H1 (cell line): ENCODE data around the gene SGCD. TPM values are rescaled to one million over a fixed set of nuclear protein-coding genes. Genes with fewer than 3 reads are reported as not detected.

Experiments used
- CTCF ChIA-PET: fragments of 300-600 bp; sonication (Branson Sonifier 250); formaldehyde crosslinking; loops from one replicate; lab custom pipeline; 2021; ENCODE audit not compliant: partially characterized antibody; lab: Charles Lee
- POLR2A ChIA-PET: fragments of 300-600 bp; sonication (Branson Sonifier 250); formaldehyde crosslinking; loops from one replicate; lab custom pipeline; 2021; ENCODE audit warnings: inconsistent platforms; ENCODE audit not compliant: partially characterized antibody; lab: Charles Lee
- DNase-seq, 2 experiments: peaks; one replicate each; pipeline versions ENCODE4 v3.0.0 to v3.0.0-alpha.2; 2010 to 2022; ENCODE audit warnings: low spot score in 2 of 2, low read depth in 1 of 2, mixed read lengths in 1 of 2
- FAIRE-seq: peaks from 2 replicates; lab custom pipeline; 2011; peaks lifted over from hg19 to GRCh38; lab: Jason Lieb, UNC
- H2AFZ ChIP-seq: 2 replicates; pipeline ENCODE4 v1.8.1; 2012; ENCODE audit warnings: low read length, inconsistent platforms
- H2AK5ac ChIP-seq: 2 replicates; pipeline ENCODE4 v1.6.1; 2013; ENCODE audit warnings: low read depth, low read length
- H2BK120ac ChIP-seq: replicated peaks from 2 replicates; pipeline ENCODE3; 2013; ENCODE audit warnings: low read depth, low read length, inconsistent platforms
- H2BK12ac ChIP-seq: 2 replicates; pipeline ENCODE4 v1.6.1; 2013; ENCODE audit warnings: low read depth, low read length
- H2BK15ac ChIP-seq: 2 replicates; pipeline ENCODE4 v1.6.1; 2013; ENCODE audit warnings: low read length
- H2BK20ac ChIP-seq: 2 replicates; pipeline ENCODE4 v1.6.1; 2013; ENCODE audit warnings: low read length
- H2BK5ac ChIP-seq: 2 replicates; pipeline ENCODE4 v1.6.1; 2013; ENCODE audit warnings: low read depth, low read length
- H3K14ac ChIP-seq: 2 replicates; pipeline ENCODE4 v1.6.1; 2013; ENCODE audit warnings: inconsistent platforms; ENCODE audit not compliant: insufficient read length
- H3K18ac ChIP-seq: 2 replicates; pipeline ENCODE4 v1.6.1; 2013; ENCODE audit warnings: low read length; ENCODE audit errors: extremely low read depth
- H3K23ac ChIP-seq: 2 replicates; pipeline ENCODE4 v1.6.1; 2013; ENCODE audit warnings: inconsistent platforms; ENCODE audit not compliant: insufficient read length
- H3K23me2 ChIP-seq: 2 replicates; pipeline ENCODE4 v1.6.1; 2013; ENCODE audit warnings: low read depth, low read length
- H3K27ac ChIP-seq: 2 replicates; pipeline ENCODE4 v1.6.1; 2011; ENCODE audit warnings: low read depth, low read length, inconsistent platforms
- H3K27me3 ChIP-seq, 4 experiments: replicated peaks in 1 of 4; 1 replicate in 1 of 4; 2 replicates in 3 of 4; pipeline versions ENCODE4 v1.6.1 to v1.8.1; 2011 to 2013; ENCODE audit warnings: low read length in 3 of 4, mild to moderate bottlenecking in 3 of 4, inconsistent platforms in 2 of 4, mixed read lengths in 2 of 4, moderate library complexity in 1 of 4; ENCODE audit not compliant: control insufficient read depth in 3 of 4, insufficient read depth in 3 of 4; ENCODE audit errors: extremely low read depth in 1 of 4
- H3K36me3 ChIP-seq, 4 experiments: 2 replicates each; pipeline versions ENCODE4 v1.6.1 to v1.8.1; 2011 to 2013; ENCODE audit warnings: mild to moderate bottlenecking in 4 of 4, low read length in 3 of 4, moderate library complexity in 2 of 4, control low read depth in 1 of 4, inconsistent platforms in 1 of 4; ENCODE audit not compliant: insufficient read depth in 4 of 4, control insufficient read depth in 2 of 4
- H3K4ac ChIP-seq: replicated peaks from 2 replicates; pipeline ENCODE3; 2013; ENCODE audit warnings: low read length, low read depth, mixed read lengths, inconsistent platforms; ENCODE audit not compliant: insufficient read length
- H3K4me1 ChIP-seq, 4 experiments: replicated peaks in 1 of 4; 1 replicate in 1 of 4; 2 replicates in 3 of 4; pipeline versions ENCODE4 v1.6.1 to v1.8.1; 2011 to 2013; ENCODE audit warnings: low read length in 3 of 4, inconsistent platforms in 2 of 4, mixed read lengths in 1 of 4; ENCODE audit not compliant: insufficient read depth in 4 of 4, control insufficient read depth in 3 of 4
- H3K4me2 ChIP-seq, 2 experiments: 2 replicates each; pipeline versions ENCODE4 v1.6.1 to v1.8.1; 2011 to 2013; ENCODE audit warnings: low read depth in 2 of 2, low read length in 2 of 2, control low read depth in 1 of 2, inconsistent platforms in 1 of 2, mild to moderate bottlenecking in 1 of 2; ENCODE audit not compliant: insufficient read depth in 1 of 2
- H3K4me3 ChIP-seq, 4 experiments: fragments of 200-600, 300-600 bp in 1 of 4; sonication (generic), shearing (Covaris generic), sonication (Bioruptor Twin) in 1 of 4; 2 replicates each; pipeline versions ENCODE4 v1.5.1 to v1.8.1; 2011 to 2016; ENCODE audit warnings: low read length in 4 of 4, low read depth in 3 of 4, control low read depth in 2 of 4, inconsistent platforms in 2 of 4, mild to moderate bottlenecking in 2 of 4, mixed read lengths in 1 of 4, moderate library complexity in 1 of 4; ENCODE audit not compliant: insufficient read depth in 2 of 4; ENCODE audit errors: extremely low read depth in 1 of 4
- H3K56ac ChIP-seq: replicated peaks from 2 replicates; pipeline ENCODE3; 2013; ENCODE audit warnings: low read depth, mild to moderate bottlenecking, mixed read lengths, low read length, inconsistent platforms; ENCODE audit not compliant: insufficient read length
- H3K79me1 ChIP-seq: 2 replicates; pipeline ENCODE4 v1.6.1; 2013; ENCODE audit warnings: low read depth, low read length, control low read depth
- H3K79me2 ChIP-seq, 2 experiments: 2 replicates each; pipeline versions ENCODE4 v1.6.1 to v1.8.1; 2012 to 2013; ENCODE audit warnings: low read length in 2 of 2, mild to moderate bottlenecking in 2 of 2, inconsistent platforms in 1 of 2; ENCODE audit not compliant: insufficient read depth in 2 of 2, control insufficient read depth in 1 of 2
- H3K9ac ChIP-seq, 4 experiments: replicated peaks in 1 of 4; 1 replicate in 1 of 4; 2 replicates in 3 of 4; pipeline versions ENCODE4 v1.6.1 to v1.8.1; 2011 to 2013; ENCODE audit warnings: low read depth in 3 of 4, low read length in 3 of 4, control low read depth in 2 of 4, mild to moderate bottlenecking in 2 of 4, moderate library complexity in 2 of 4, inconsistent platforms in 1 of 4; ENCODE audit errors: extremely low read depth in 1 of 4
- H3K9me3 ChIP-seq, 2 experiments: 2 replicates each; pipeline versions ENCODE4 v1.6.1 to v1.8.1; 2012 to 2013; ENCODE audit warnings: mild to moderate bottlenecking in 2 of 2, moderate library complexity in 2 of 2, control low read depth in 1 of 2, inconsistent platforms in 1 of 2, low read depth in 1 of 2, low read length in 1 of 2, mixed read lengths in 1 of 2; ENCODE audit not compliant: insufficient read depth in 2 of 2
- H4K20me1 ChIP-seq, 2 experiments: replicated peaks in 1 of 2; 2 replicates each; pipeline versions ENCODE3 to v1.8.1; 2011 to 2013; ENCODE audit warnings: inconsistent platforms in 2 of 2, low read length in 2 of 2, mild to moderate bottlenecking in 1 of 2; ENCODE audit not compliant: insufficient read depth in 2 of 2, control insufficient read depth in 1 of 2
- H4K5ac ChIP-seq: 2 replicates; pipeline ENCODE4 v1.6.1; 2013; ENCODE audit warnings: low read length, low read depth, mixed read lengths, inconsistent platforms; ENCODE audit not compliant: insufficient read length
- H4K8ac ChIP-seq: 2 replicates; pipeline ENCODE4 v1.8.0; 2013; ENCODE audit warnings: mild to moderate bottlenecking, moderate library complexity, low read length, inconsistent platforms; ENCODE audit not compliant: insufficient read depth; ENCODE audit errors: extremely low read depth
- H4K91ac ChIP-seq: replicated peaks from 2 replicates; pipeline ENCODE3; 2013; ENCODE audit warnings: low read length, mixed read lengths, inconsistent platforms; ENCODE audit not compliant: insufficient read length
- ASH2L ChIP-seq: fragments of 200-600, 300-600 bp; sonication (generic); IDR thresholded peaks from one replicate; pipeline ENCODE4 v1.7.1; 2017; ENCODE audit warnings: low read length
- CEBPB ChIP-seq: IDR thresholded peaks from 2 replicates; pipeline ENCODE4 v1.6.1; 2012; ENCODE audit warnings: low read depth, low read length
- CHD1 ChIP-seq: IDR thresholded peaks from 2 replicates; pipeline ENCODE4 v1.6.1; 2012; ENCODE audit warnings: low read depth, low read length, improper control_type of control experiment
- CTCF ChIP-seq, 3 experiments: IDR thresholded peaks; 1 replicate in 2 of 3; 2 replicates in 1 of 3; pipeline versions ENCODE4 v1.5.1 to v1.6.1; 2011; ENCODE audit warnings: low read length in 3 of 3, mild to moderate bottlenecking in 3 of 3, inconsistent platforms in 2 of 3, low read depth in 1 of 3, moderate library complexity in 1 of 3; ENCODE audit not compliant: insufficient read depth in 1 of 3; ENCODE audit errors: control extremely low read depth in 1 of 3
- HDAC6 ChIP-seq: IDR thresholded peaks from one replicate; pipeline ENCODE4 v1.7.1; 2012; ENCODE audit warnings: low read depth, mild to moderate bottlenecking, inconsistent platforms, low read length, moderate library complexity
- JUN ChIP-seq: IDR thresholded peaks from 2 replicates; pipeline ENCODE4 v1.6.1; 2011; ENCODE audit warnings: low read depth, mild to moderate bottlenecking, improper control_type of control experiment, low read length
- KDM5A ChIP-seq: fragments of 200-600 bp; IDR thresholded peaks from 2 replicates; pipeline ENCODE4 v1.7.1; 2012; ENCODE audit warnings: mild to moderate bottlenecking, low read length, inconsistent platforms, mixed read lengths
- RAD21 ChIP-seq, 2 experiments: IDR thresholded peaks in 1 of 2; conservative IDR thresholded peaks in 1 of 2; 2 replicates each; pipeline ENCODE4 v1.6.1; 2011; ENCODE audit warnings: low read depth in 2 of 2, low read length in 2 of 2, improper control_type of control experiment in 1 of 2, inconsistent platforms in 1 of 2, mild to moderate bottlenecking in 1 of 2, moderate library complexity in 1 of 2
- TEAD4 ChIP-seq: IDR thresholded peaks from 2 replicates; pipeline ENCODE4 v1.6.1; 2012; ENCODE audit warnings: low read depth, low read length, inconsistent platforms, mixed read lengths
- WGBS, 2 experiments: shearing (Covaris generic) in 1 of 2; methylation state at CpG; one replicate each; pipeline versions ENCODE4 v1.1.6 to v1.1.7; 2013 to 2015; ENCODE audit warnings: low lambda C conversion rate in 2 of 2, mixed read lengths in 2 of 2, inconsistent platforms in 1 of 2, low coverage in 1 of 2, missing lambda C conversion rate in 1 of 2; ENCODE audit not compliant: insufficient replicate concordance in 2 of 2, insufficient coverage in 1 of 2, insufficient read length in 1 of 2; ENCODE audit errors: extremely low coverage in 1 of 2, missing lambda C conversion rate in 1 of 2; 5-methylcytosine and 5-hydroxymethylcytosine counted together
- polyA plus RNA-seq, 7 experiments: library from polyadenylated mRNA; depleted of rRNA in 3 of 7; stranded (reverse) in 5 of 7; unstranded in 2 of 7; fragments of >200 nt in 5 of 7; fragments of 200-250 nt in 2 of 7; gene quantifications; 1 replicate in 5 of 7; 2 replicates in 1 of 7; 4 replicates in 1 of 7; pipeline versions ENCODE4 v1.2.1 to v1.2.3, GENCODE V29; 2011 to 2013; ENCODE audit warnings: missing spikeins in 2 of 7, mixed read lengths in 2 of 7
- total RNA-seq: library from RNA; stranded (reverse); fragmentation: NEBNext Ultra II Directional; extraction: Animal tissue kit (Norgen Biotek cat#: 25700); gene quantifications from 2 replicates; pipeline ENCODE4 v1.2.1, GENCODE V29; 2021

The SGCD gene
- total and polyA plus RNA-seq, 2 of the 8 experiments (the other 6 are each of a cell fraction or from before 2014, with no cell fraction given), result 0.04 to 0.08 TPM

- Histone ChIP-seq H3K14ac (no peak overlapping the region), H3K9me3 (no peaks in the 10 kb centered on the region), H3K23me2 (no peaks in the 10 kb centered on the region), H2BK20ac (no peak overlapping the region), H2BK120ac (no peak overlapping the region), H2AFZ (no peak overlapping the region), H2BK15ac (no peak overlapping the region), H3K27me3 (no peaks in the 10 kb centered on the region), H3K56ac (no peak overlapping the region), H3K4ac (no peak overlapping the region), H2BK5ac (no peak overlapping the region), H4K8ac (no peak overlapping the region), H3K4me3 (no peak overlapping the region), H3K23ac (no peak overlapping the region), H3K4me1 (peaks cover 0 to 11% (median 3%) of the 10 kb centered on the region in 4 experiments; a peak in 3 of 7 replicates), H3K79me2 (no peaks in the 10 kb centered on the region), H3K27ac (no peak overlapping the region), H3K79me1 (no peaks in the 10 kb centered on the region), H4K5ac (no peak overlapping the region), H3K4me2 (no peak overlapping the region), H3K36me3 (no peaks in the 10 kb centered on the region), H4K91ac (no peak overlapping the region), H2BK12ac (no peak overlapping the region), H3K18ac (no peak overlapping the region), H4K20me1 (no peaks in the 10 kb centered on the region), H3K9ac (no peak overlapping the region), H2AK5ac (no peak overlapping the region)
- FAIRE-seq (no peak), DNase-seq (no peak)
- TF ChIP-seq TEAD4 (no peak), CHD1 (no peak), ASH2L (no peak), HDAC6 (no peak), RAD21 (IDR thresholded peaks at IDR 0.05 in 1 of 2, conservative IDR thresholded peaks at IDR 0.05 in 1 of 2; ENCODE audit: low read depth in 2 of 2, low read length in 2 of 2) (peak; percentile 30 to 53), CTCF (IDR thresholded peaks at IDR 0.05; ENCODE audit: control extremely low read depth in 1 of 3, insufficient read depth in 1 of 3, low read depth in 1 of 3, low read length in 3 of 3) (peak in 2 of 3 experiments; percentile 8 to 19; a peak in 1 of 4 replicates), JUN (no peak), CEBPB (no peak), KDM5A (no peak)
- CTCF ChIA-PET, result interaction anchor here (0.7 to 1.2 kb wide), 2 partner anchors 98 to 1886 kb away, joined by 3 read pairs; no protein-coding TSS in a partner anchor
- 78% methylated on average over 1 of the region's 1 CpG; no CpG with 5 or more reads in 1 of the 2 experiments for WGBS, 2 experiments
- POLR2A ChIA-PET, result no interaction called here
Observed at GRCh38 chr5:156718985-156719384, 392.0 kb downstream of the SGCD start.
